HCT116 (cell line): ENCODE data around the gene AOAH.

Experiments used
- POLR2A ChIP-seq: IDR thresholded peaks from 2 replicates; pipeline ENCODE4 v1.7.0; 2011; ENCODE audit warnings: borderline replicate concordance; ENCODE audit not compliant: insufficient read depth, insufficient read length; ENCODE audit errors: extremely low read depth
- RAD21 ChIP-seq: IDR thresholded peaks from 2 replicates; pipeline ENCODE4 v1.6.1; 2012; ENCODE audit warnings: low read depth, mild to moderate bottlenecking
- TCF7L2 ChIP-seq: IDR thresholded peaks from 2 replicates; pipeline ENCODE4 v1.7.0; 2011; ENCODE audit warnings: borderline replicate concordance, inconsistent platforms; ENCODE audit not compliant: insufficient read depth, insufficient read length; ENCODE audit errors: extremely low read depth
- TF ChIP-seq, protein P1 (sequence below), 3 experiments: fragments of 200-600 bp in 1 of 3; sonication (generic) in 1 of 3; IDR thresholded peaks in 2 of 3; conservative IDR thresholded peaks in 1 of 3; 2 replicates each; pipeline ENCODE4 v1.5.1; 2012 to 2017; ENCODE audit warnings: low read depth in 2 of 3, low read length in 2 of 3, antibody characterized with exemption in 1 of 3, borderline replicate concordance in 1 of 3, control low read depth in 1 of 3, mild to moderate bottlenecking in 1 of 3, mixed read lengths in 1 of 3, mixed run types in 1 of 3, moderate library complexity in 1 of 3; ENCODE audit not compliant: insufficient read depth in 1 of 3

DNA sequence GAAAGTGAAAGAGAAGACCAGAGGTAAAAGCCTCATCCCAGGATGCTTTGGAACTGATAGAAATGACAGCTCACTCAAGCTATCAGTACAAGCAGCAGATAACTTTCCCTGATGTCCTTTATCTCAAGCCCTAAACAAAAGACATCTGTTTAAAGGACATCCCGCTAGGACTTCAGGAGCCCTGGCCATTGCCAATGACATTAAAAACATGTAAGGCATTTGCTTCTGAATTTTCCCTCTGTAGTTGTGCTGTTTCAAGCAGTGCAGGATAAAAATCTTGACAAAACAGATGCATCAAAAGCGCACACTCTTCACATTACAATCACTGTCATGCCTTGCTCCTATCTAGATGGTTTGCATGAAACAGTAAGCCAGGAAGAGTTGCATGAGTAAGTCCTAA, 159.8 kb downstream of the AOAH start:
- TF ChIP-seq POLR2A (no peak), RAD21 (no peak), TCF7L2 (no peak)
- TF ChIP-seq, protein P1, sequence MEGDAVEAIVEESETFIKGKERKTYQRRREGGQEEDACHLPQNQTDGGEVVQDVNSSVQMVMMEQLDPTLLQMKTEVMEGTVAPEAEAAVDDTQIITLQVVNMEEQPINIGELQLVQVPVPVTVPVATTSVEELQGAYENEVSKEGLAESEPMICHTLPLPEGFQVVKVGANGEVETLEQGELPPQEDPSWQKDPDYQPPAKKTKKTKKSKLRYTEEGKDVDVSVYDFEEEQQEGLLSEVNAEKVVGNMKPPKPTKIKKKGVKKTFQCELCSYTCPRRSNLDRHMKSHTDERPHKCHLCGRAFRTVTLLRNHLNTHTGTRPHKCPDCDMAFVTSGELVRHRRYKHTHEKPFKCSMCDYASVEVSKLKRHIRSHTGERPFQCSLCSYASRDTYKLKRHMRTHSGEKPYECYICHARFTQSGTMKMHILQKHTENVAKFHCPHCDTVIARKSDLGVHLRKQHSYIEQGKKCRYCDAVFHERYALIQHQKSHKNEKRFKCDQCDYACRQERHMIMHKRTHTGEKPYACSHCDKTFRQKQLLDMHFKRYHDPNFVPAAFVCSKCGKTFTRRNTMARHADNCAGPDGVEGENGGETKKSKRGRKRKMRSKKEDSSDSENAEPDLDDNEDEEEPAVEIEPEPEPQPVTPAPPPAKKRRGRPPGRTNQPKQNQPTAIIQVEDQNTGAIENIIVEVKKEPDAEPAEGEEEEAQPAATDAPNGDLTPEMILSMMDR (IDR thresholded peaks at IDR 0.05 in 2 of 3, conservative IDR thresholded peaks at IDR 0.05 in 1 of 3; ENCODE audit: borderline replicate concordance in 1 of 3, insufficient read depth in 1 of 3, low read depth in 2 of 3, low read length in 2 of 3) = no peak
